Endothelial cell (in vitro differentiated cells): ENCODE results near the gene NDUFAF5. TPM values are rescaled to one million over a fixed set of nuclear protein-coding genes. Genes with fewer than 3 reads are reported as not detected.
A peak's percentile ranks its signal among the peaks of the same experiment; 100 is the strongest.
"Not testable (repeated sequence)": the region's sequence is repeated elsewhere in the genome, so short reads cannot be mapped to it uniquely, and the experiment has no call there.

Experiments used
- DNase-seq: peaks from one replicate; pipeline ENCODE4 v3.0.0; 2021; ENCODE audit warnings: low spot score
- H3K27ac Mint-ChIP-seq: one replicate; pipeline ENCODE4 v1.8.0; 2021; ENCODE audit warnings: mixed read lengths, inconsistent platforms; ENCODE audit not compliant: unreplicated experiment
- H3K27me3 Mint-ChIP-seq: one replicate; pipeline ENCODE4 v1.8.0; 2021; ENCODE audit warnings: mild to moderate bottlenecking, moderate library complexity, mixed read lengths, inconsistent platforms; ENCODE audit not compliant: unreplicated experiment
- H3K36me3 Mint-ChIP-seq: one replicate; pipeline ENCODE4 v1.8.0; 2021; ENCODE audit warnings: mild to moderate bottlenecking, low read depth, mixed read lengths, inconsistent platforms; ENCODE audit not compliant: unreplicated experiment
- H3K4me1 Mint-ChIP-seq: one replicate; pipeline ENCODE4 v1.8.0; 2021; ENCODE audit warnings: mild to moderate bottlenecking, mixed read lengths, inconsistent platforms; ENCODE audit not compliant: unreplicated experiment
- H3K4me3 Mint-ChIP-seq: one replicate; pipeline ENCODE4 v1.8.0; 2021; ENCODE audit warnings: mild to moderate bottlenecking, mixed read lengths, inconsistent platforms; ENCODE audit not compliant: unreplicated experiment
- H3K9me3 Mint-ChIP-seq: one replicate; pipeline ENCODE4 v1.8.0; 2021; ENCODE audit warnings: mixed read lengths, inconsistent platforms; ENCODE audit not compliant: unreplicated experiment
- long read RNA-seq: library from polyadenylated mRNA; unstranded; transcript quantifications from one replicate; pipeline ENCODE4 v2.0.0, GENCODE V29; 2020; ENCODE audit not compliant: unreplicated experiment
- total RNA-seq: library from RNA; stranded (reverse); fragmentation: NEBNext Ultra II Directional; extraction: Animal tissue kit (Norgen Biotek cat#: 25700); gene quantifications from one replicate; pipeline ENCODE4 v1.2.1, GENCODE V29; 2021; ENCODE audit not compliant: unreplicated experiment
- TF ChIP-seq, protein P1 (sequence below): fragments of 200-600 bp; sonication (generic); IDR thresholded peaks from one replicate; pipeline ENCODE4 v1.5.0; 2021; ENCODE audit warnings: antibody characterized with exemption; ENCODE audit not compliant: unreplicated experiment

NDUFAF5 gene
- total RNA-seq = 22.5 TPM
- long read RNA-seq, full-length matches to known transcripts = 4 of 6 reads
- long read RNA-seq, partial matches to known transcripts = 1 of 6 reads
- long read RNA-seq, other reads (novel, unspliced or antisense) = 1 of 6 reads

DNA sequence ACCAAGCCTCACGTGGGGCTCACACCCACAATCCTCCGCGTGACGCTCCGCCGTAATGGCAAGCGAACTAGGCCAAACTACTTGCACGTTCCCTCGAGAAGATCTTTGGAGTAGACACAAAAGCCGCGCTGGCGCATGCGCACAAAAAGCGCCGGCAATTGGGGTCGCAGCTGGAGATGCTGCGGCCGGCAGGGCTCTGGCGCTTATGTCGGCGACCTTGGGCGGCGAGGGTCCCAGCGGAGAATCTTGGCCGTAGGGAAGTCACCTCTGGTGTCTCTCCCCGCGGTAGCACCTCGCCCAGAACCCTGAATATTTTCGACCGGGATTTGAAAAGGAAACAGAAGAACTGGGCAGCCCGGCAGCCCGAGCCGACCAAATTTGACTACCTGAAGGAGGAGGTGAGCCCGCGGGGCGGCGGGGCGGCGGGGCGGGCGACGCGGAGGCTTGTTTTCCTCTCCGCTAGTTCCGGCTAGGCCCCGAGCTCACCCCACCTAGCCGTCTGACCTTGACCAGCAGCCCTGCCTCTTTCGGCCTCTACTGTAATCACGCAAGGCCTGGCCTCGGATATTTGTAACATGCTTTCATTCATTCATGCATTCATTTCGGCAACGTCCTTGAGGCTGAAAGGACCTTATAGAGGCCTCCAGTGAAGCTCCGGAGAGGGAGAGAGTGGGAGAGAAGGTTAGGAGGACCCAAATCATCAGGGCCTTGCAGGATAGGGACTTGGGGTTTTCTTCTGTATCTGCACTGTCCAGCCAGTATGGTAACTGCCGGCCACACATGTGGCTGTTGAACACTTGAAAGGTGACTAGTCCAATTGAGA lies at the start of gene NDUFAF5, which contains the start of gene ESF1:
TSS of gene NDUFAF5 (plus strand) at position 136 of the 823 bp plus-strand sequence. CDS start at position 177, 41 bp downstream.
TSS of gene ESF1 (minus strand) at position 27 of the 823 bp plus-strand sequence. CDS start 1,779 bp downstream, outside the sequence.
- H3K36me3 Mint-ChIP-seq = peaks cover 5% of the 10 kb centered on the region
- H3K4me3 Mint-ChIP-seq = peak within 1 kb of the TSS; percentile 100
- peaks cover 2% of the 10 kb centered on the region for H3K27me3 Mint-ChIP-seq
- no peaks in the 10 kb centered on the region for H3K9me3 Mint-ChIP-seq
- peaks cover 14% of the 10 kb centered on the region for H3K4me1 Mint-ChIP-seq
- peak; percentile 89 for DNase-seq
- peak within 1 kb of the TSS; percentile 94 for H3K27ac Mint-ChIP-seq
- TF ChIP-seq, protein P1, sequence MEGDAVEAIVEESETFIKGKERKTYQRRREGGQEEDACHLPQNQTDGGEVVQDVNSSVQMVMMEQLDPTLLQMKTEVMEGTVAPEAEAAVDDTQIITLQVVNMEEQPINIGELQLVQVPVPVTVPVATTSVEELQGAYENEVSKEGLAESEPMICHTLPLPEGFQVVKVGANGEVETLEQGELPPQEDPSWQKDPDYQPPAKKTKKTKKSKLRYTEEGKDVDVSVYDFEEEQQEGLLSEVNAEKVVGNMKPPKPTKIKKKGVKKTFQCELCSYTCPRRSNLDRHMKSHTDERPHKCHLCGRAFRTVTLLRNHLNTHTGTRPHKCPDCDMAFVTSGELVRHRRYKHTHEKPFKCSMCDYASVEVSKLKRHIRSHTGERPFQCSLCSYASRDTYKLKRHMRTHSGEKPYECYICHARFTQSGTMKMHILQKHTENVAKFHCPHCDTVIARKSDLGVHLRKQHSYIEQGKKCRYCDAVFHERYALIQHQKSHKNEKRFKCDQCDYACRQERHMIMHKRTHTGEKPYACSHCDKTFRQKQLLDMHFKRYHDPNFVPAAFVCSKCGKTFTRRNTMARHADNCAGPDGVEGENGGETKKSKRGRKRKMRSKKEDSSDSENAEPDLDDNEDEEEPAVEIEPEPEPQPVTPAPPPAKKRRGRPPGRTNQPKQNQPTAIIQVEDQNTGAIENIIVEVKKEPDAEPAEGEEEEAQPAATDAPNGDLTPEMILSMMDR = no peak

DNA sequence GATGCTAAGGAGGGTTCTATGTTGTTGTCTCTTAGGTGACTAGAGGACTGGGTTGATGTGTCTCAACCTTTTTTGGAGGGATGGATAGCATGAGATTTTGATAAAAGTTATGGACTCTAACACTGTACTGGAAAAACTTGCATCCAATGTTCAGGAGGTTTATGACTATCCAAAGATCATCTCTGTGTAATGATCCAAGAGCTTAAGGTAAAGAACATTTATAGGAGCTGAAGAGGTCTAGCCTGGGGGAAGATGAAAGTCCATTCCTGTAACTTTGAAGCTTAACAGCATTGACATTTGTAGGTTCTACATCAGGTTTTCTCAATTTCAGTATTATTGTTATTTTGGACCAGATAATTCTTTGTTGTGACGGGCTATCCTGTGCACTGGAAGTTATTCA lies 49.0 kb upstream of the NDUFAF5 start:
- Mint-ChIP-seq H3K27ac (no peak overlapping the region), H3K36me3 (peaks cover 20% of the 10 kb centered on the region), H3K27me3 (peaks cover 2% of the 10 kb centered on the region), H3K4me3 (no peak overlapping the region), H3K9me3 (no peaks in the 10 kb centered on the region), H3K4me1 (no peaks in the 10 kb centered on the region)
- no peak for DNase-seq
- TF ChIP-seq, protein P1 = no peak

DNA sequence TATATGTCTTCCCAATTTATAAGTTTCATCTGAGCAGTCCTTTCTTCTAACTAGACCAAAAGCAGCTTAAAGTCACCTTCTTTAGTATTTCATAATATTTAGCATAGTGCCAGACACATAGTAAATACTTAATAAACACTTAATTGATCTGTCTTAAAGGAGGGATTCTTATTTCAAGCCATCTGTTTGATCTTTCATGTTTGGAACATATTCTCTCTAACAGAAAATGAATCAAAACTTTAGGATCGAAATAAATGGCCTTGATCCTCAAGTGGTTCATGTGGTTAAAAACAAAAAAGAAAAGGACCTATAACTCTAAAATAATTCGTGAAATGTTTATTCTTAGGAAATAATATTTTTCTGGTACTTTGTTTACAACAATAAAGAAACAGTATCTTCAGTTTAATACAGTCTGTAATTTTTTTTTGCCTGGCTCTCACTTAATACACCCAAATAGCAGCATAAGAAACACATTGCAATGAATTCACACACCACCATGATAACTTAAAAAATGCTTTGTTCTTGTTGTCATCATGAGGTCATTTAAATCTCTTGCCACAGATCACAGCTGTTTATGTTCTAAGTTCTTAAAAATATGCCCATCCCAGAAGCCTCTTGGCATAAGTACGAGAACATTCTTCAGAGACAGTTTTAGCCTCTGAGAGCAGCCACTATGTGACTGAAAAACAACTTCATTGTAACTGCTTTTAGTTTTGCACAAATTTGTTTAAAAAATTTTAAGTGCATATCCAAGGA lies 48.2 kb upstream of the NDUFAF5 start:
- DNase-seq = no peak
- H3K27me3 Mint-ChIP-seq = peaks cover 2% of the 10 kb centered on the region
- TF ChIP-seq, protein P1 = no peak
- H3K4me1 Mint-ChIP-seq = no peaks in the 10 kb centered on the region
- peaks cover 26% of the 10 kb centered on the region for H3K36me3 Mint-ChIP-seq
- H3K9me3 Mint-ChIP-seq = no peaks in the 10 kb centered on the region
- H3K27ac Mint-ChIP-seq = no peak overlapping the region
- H3K4me3 Mint-ChIP-seq = no peak overlapping the region

DNA sequence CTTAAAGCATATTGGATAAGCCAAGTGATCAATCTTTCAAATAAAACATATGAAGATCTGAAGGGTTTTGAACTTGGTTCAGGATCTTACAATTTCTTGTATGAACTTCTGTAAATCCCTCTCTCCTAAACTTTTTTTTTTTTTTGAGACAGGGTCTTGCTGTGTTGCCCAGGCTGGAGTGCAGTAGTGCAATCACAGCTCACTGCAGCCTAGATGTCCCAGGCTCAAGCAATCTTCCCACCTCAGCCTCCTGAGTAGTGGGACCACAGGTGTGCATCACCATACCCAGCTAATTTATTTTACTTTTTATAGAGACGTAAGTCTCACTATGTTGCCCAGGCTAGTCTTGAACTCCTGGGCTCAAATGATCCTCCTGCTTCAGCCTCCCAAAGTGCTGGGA lies 46.6 kb upstream of the NDUFAF5 start:
- H3K27ac Mint-ChIP-seq, H3K4me3 Mint-ChIP-seq, DNase-seq, H3K27me3 Mint-ChIP-seq, H3K4me1 Mint-ChIP-seq, H3K9me3 Mint-ChIP-seq: not testable (repeated sequence)
- peaks cover 29% of the 10 kb centered on the region for H3K36me3 Mint-ChIP-seq

- peaks cover 24% of the 10 kb centered on the region for H3K36me3 Mint-ChIP-seq
- no peak overlapping the region for H3K4me3 Mint-ChIP-seq
- no peaks in the 10 kb centered on the region for H3K4me1 Mint-ChIP-seq
- H3K27me3 Mint-ChIP-seq = no peaks in the 10 kb centered on the region
- H3K27ac Mint-ChIP-seq = no peak overlapping the region
- TF ChIP-seq, protein P1 = no peak
- no peak for DNase-seq
- no peaks in the 10 kb centered on the region for H3K9me3 Mint-ChIP-seq
These were observed 44.8 kb upstream of the NDUFAF5 start for GRCh38 chr20:13739731-13740649.
